SK-N-SH (cell line): ENCODE data around the gene MFAP1. TPM values are rescaled to one million over a fixed set of nuclear protein-coding genes. Genes with fewer than 3 reads are reported as not detected.

Experiments
- CTCF ChIA-PET: fragments of 300-600, 350-600 bp; formaldehyde crosslinking; extraction: SDS; loops from one replicate; lab custom pipeline; 2021; lab: Yijun Ruan, JAX
- POLR2A ChIA-PET: fragments of 350-600 bp; sonication (Branson Sonifier 250); formaldehyde crosslinking; extraction: SDS; loops from one replicate; lab custom pipeline; 2020; ENCODE audit warnings: antibody characterized with exemption, inconsistent platforms; lab: Yijun Ruan, JAX
- DNase-seq: peaks from one replicate; pipeline ENCODE4 v3.0.0; 2012
- H2AFZ ChIP-seq: fragments of 200-600 bp; sonication (generic); 2 replicates; pipeline ENCODE4 v1.8.1; 2016; ENCODE audit warnings: antibody characterized with exemption, mild to moderate bottlenecking, low read depth
- H3F3A ChIP-seq: fragments of 200-600 bp; sonication (generic); replicated peaks from 2 replicates; pipeline ENCODE3; 2016; ENCODE audit warnings: antibody characterized with exemption, mild to moderate bottlenecking; ENCODE audit not compliant: insufficient read depth
- H3K27ac ChIP-seq, 2 experiments: fragments of 200-500 bp in 1 of 2; fragments of 200-600 bp in 1 of 2; sonication (Bioruptor generic) in 1 of 2; sonication (generic), shearing (Covaris generic) in 1 of 2; 2 replicates each; pipeline versions ENCODE4 v1.5.1 to v1.6.1; 2014 to 2016; ENCODE audit warnings: low read depth in 2 of 2, inconsistent platforms in 1 of 2, low read length in 1 of 2, mild to moderate bottlenecking in 1 of 2, mixed read lengths in 1 of 2
- H3K27me3 ChIP-seq: fragments of 200-600 bp; sonication (generic), shearing (Covaris generic); 2 replicates; pipeline ENCODE4 v1.6.1; 2016; ENCODE audit warnings: mixed run types; ENCODE audit not compliant: insufficient read depth
- H3K36me3 ChIP-seq, 2 experiments: fragments of 200-500 bp in 1 of 2; fragments of 200-600 bp in 1 of 2; sonication (Bioruptor generic) in 1 of 2; sonication (generic) in 1 of 2; replicated peaks in 1 of 2; 2 replicates each; pipeline versions ENCODE3 to v1.5.1; 2014 to 2016; ENCODE audit warnings: low read length in 1 of 2, mild to moderate bottlenecking in 1 of 2; ENCODE audit not compliant: insufficient read depth in 2 of 2, control insufficient read depth in 1 of 2
- H3K4me1 ChIP-seq, 2 experiments: fragments of 200-500 bp in 1 of 2; fragments of 200-600 bp in 1 of 2; sonication (Bioruptor generic) in 1 of 2; sonication (generic), shearing (Covaris generic) in 1 of 2; 2 replicates each; pipeline versions ENCODE4 v1.5.1 to v1.6.1; 2014 to 2016; ENCODE audit warnings: low read depth in 1 of 2, low read length in 1 of 2, mixed run types in 1 of 2; ENCODE audit not compliant: insufficient read depth in 2 of 2, control insufficient read depth in 1 of 2
- H3K4me2 ChIP-seq: fragments of 200-600 bp; sonication (generic), shearing (Covaris generic); 2 replicates; pipeline ENCODE4 v1.6.1; 2017; ENCODE audit warnings: mixed run types
- H3K4me3 ChIP-seq, 2 experiments: fragments of 200-500 bp in 1 of 2; fragments of 200-600 bp in 1 of 2; sonication (Bioruptor generic) in 1 of 2; sonication (generic), shearing (Covaris generic) in 1 of 2; 2 replicates each; pipeline versions ENCODE4 v1.5.1 to v1.8.1; 2014 to 2016; ENCODE audit warnings: low read depth in 2 of 2, inconsistent platforms in 1 of 2, low read length in 1 of 2, mild to moderate bottlenecking in 1 of 2, mixed read lengths in 1 of 2, moderate library complexity in 1 of 2
- H3K79me2 ChIP-seq: fragments of 200-600 bp; sonication (generic); 2 replicates; pipeline ENCODE4 v1.8.1; 2017; ENCODE audit warnings: mild to moderate bottlenecking; ENCODE audit not compliant: insufficient read depth
- H3K9ac ChIP-seq: fragments of 200-600 bp; sonication (generic); 2 replicates; pipeline ENCODE4 v1.6.1; 2017; ENCODE audit warnings: mixed run types
- H3K9me2 ChIP-seq: fragments of 200-600 bp; sonication (generic); 2 replicates; pipeline ENCODE4 v1.6.1; 2017; ENCODE audit warnings: mixed run types
- H3K9me3 ChIP-seq: fragments of 200-600 bp; sonication (generic); 2 replicates; pipeline ENCODE4 v1.6.1; 2017; ENCODE audit warnings: mixed run types, mild to moderate bottlenecking, moderate library complexity
- H4K20me1 ChIP-seq: fragments of 200-600 bp; sonication (generic); 2 replicates; pipeline ENCODE4 v1.6.1; 2017; ENCODE audit warnings: mild to moderate bottlenecking, mixed run types; ENCODE audit not compliant: insufficient read depth
- CHD2 ChIP-seq: fragments of 150-350 bp; IDR thresholded peaks from 2 replicates; pipeline ENCODE4 v1.6.1; 2018; ENCODE audit warnings: low read length; ENCODE audit not compliant: partially characterized antibody
- EP300 ChIP-seq, 2 experiments: IDR thresholded peaks; 2 replicates each; pipeline versions ENCODE4 v1.4.0 to v1.6.1; 2012; ENCODE audit warnings: borderline replicate concordance in 1 of 2, low read depth in 1 of 2, low read length in 1 of 2
- EZH2phosphoT487 ChIP-seq: fragments of 200-600 bp; sonication (generic); IDR thresholded peaks from 2 replicates; pipeline ENCODE4 v1.6.1; 2017; ENCODE audit warnings: low read depth, mixed run types, mild to moderate bottlenecking, antibody characterized with exemption, moderate library complexity, borderline replicate concordance
- FOSL2 ChIP-seq: IDR thresholded peaks from 2 replicates; pipeline ENCODE4 v1.4.0; 2012; ENCODE audit warnings: low read depth, mild to moderate bottlenecking, moderate library complexity, borderline replicate concordance
- FOXM1 ChIP-seq: IDR thresholded peaks from 2 replicates; pipeline ENCODE4 v1.4.0; 2012; ENCODE audit warnings: low read depth, mild to moderate bottlenecking
- MXI1 ChIP-seq: IDR thresholded peaks from 2 replicates; pipeline ENCODE4 v1.6.1; 2012; ENCODE audit warnings: mild to moderate bottlenecking, low read depth, low read length, improper control_type of control experiment
- NFIC ChIP-seq: IDR thresholded peaks from 2 replicates; pipeline ENCODE4 v1.4.0; 2012; ENCODE audit warnings: borderline replicate concordance
- POLR2AphosphoS5 ChIP-seq: IDR thresholded peaks from 2 replicates; pipeline ENCODE4 v1.6.1; 2012; ENCODE audit warnings: low read depth, low read length
- RAD21 ChIP-seq: IDR thresholded peaks from 2 replicates; pipeline ENCODE4 v1.6.1; 2012; ENCODE audit warnings: mild to moderate bottlenecking, low read length
- RCOR1 ChIP-seq: fragments of 150-350 bp; IDR thresholded peaks from 2 replicates; pipeline ENCODE4 v1.6.1; 2017; ENCODE audit warnings: antibody characterized with exemption, low read length
- SIN3A ChIP-seq: IDR thresholded peaks from 2 replicates; pipeline ENCODE4 v1.6.1; 2012; ENCODE audit warnings: low read depth, mild to moderate bottlenecking, low read length, moderate library complexity, borderline replicate concordance
- TAF1 ChIP-seq: IDR thresholded peaks from 2 replicates; pipeline ENCODE4 v1.6.1; 2012; ENCODE audit warnings: low read depth, mild to moderate bottlenecking, low read length, moderate library complexity, borderline replicate concordance
- WGBS: methylation state at CpG from one replicate; pipeline ENCODE4 v1.1.6; 2017; ENCODE audit warnings: low lambda C conversion rate; 5-methylcytosine and 5-hydroxymethylcytosine counted together
- polyA plus RNA-seq, 3 experiments: library from polyadenylated mRNA; depleted of rRNA; stranded (reverse); fragments of >200 nt; gene quantifications; 2 replicates each; pipeline ENCODE4 v1.2.3, GENCODE V29; 2012
- TF ChIP-seq, protein P1 (sequence below): fragments of 150-350 bp; IDR thresholded peaks from 2 replicates; pipeline ENCODE4 v1.6.1; 2016; ENCODE audit warnings: mild to moderate bottlenecking, low read depth, low read length
- TF ChIP-seq, protein P2 (sequence below): IDR thresholded peaks from 2 replicates; pipeline ENCODE4 v1.6.1; 2012; ENCODE audit warnings: mild to moderate bottlenecking, low read depth, low read length, moderate library complexity
- TF ChIP-seq, protein P3 (sequence below): IDR thresholded peaks from 2 replicates; pipeline ENCODE4 v1.4.0; 2012; ENCODE audit warnings: low read depth, borderline replicate concordance

The MFAP1 gene
- polyA plus RNA-seq, 1 of the 3 experiments (the other 2 are of a cell fraction), result 16.5 TPM

DNA sequence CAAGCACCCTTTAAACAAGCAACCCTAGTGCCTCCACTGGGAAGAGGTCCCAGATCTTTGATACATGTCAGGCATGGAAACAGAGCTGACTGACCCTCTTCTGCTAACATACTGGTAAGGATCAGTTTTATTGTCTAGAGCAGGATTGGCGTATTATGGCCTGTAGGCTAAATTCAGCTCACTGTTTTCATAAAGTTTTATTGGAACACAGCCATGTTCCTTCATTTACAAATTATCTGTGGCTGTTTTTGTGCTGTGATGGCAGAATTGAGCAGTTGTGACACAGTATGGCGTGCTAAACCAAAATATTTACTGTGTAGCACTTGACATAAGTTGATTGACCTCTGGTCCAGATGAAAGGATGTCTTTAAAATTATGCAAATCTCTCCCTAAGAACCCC is 47.3 kb upstream of the MFAP1 start:
- POLR2A ChIA-PET, result no interaction called here

More for the DNA sequence above, 47.3 kb upstream of the MFAP1 start:
- Histone ChIP-seq H3K4me3 (no peak overlapping the region), H3K27ac (no peak overlapping the region), H3K4me1 (no peaks in the 10 kb centered on the region; a peak in 1 of 4 replicates), H3K36me3 (peaks cover 57 to 70% of the 10 kb centered on the region in 2 experiments), H3K9ac (no peak overlapping the region), H3K9me3 (no peaks in the 10 kb centered on the region), H3F3A (peaks cover 22% of the 10 kb centered on the region), H3K27me3 (no peaks in the 10 kb centered on the region), H3K4me2 (no peak overlapping the region), H3K79me2 (no peaks in the 10 kb centered on the region), H4K20me1 (no peaks in the 10 kb centered on the region), H2AFZ (no peak overlapping the region), H3K9me2 (no peaks in the 10 kb centered on the region)
- CTCF ChIA-PET, result interaction anchor here (0.5 to 3.0 kb wide), 25 partner anchors 11 to 866 kb away, joined by 3 to 27 read pairs (median 5); partner anchors contain the start of gene MFAP1
- 88% methylated on average over 2 of the region's 2 CpGs for WGBS
- no peak for DNase-seq
- TF ChIP-seq FOXM1 (no peak), RAD21 (no peak), POLR2AphosphoS5 (no peak), TAF1 (no peak), MXI1 (no peak), FOSL2 (no peak), RCOR1 (no peak), SIN3A (no peak), EZH2phosphoT487 (no peak), NFIC (no peak), CHD2 (no peak), EP300 (IDR thresholded peaks at IDR 0.05; ENCODE audit: borderline replicate concordance in 1 of 2, low read depth in 1 of 2, low read length in 1 of 2) (no peak)
- TF ChIP-seq, protein P1, sequence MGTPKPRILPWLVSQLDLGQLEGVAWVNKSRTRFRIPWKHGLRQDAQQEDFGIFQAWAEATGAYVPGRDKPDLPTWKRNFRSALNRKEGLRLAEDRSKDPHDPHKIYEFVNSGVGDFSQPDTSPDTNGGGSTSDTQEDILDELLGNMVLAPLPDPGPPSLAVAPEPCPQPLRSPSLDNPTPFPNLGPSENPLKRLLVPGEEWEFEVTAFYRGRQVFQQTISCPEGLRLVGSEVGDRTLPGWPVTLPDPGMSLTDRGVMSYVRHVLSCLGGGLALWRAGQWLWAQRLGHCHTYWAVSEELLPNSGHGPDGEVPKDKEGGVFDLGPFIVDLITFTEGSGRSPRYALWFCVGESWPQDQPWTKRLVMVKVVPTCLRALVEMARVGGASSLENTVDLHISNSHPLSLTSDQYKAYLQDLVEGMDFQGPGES, result no peak
- TF ChIP-seq, protein P2, sequence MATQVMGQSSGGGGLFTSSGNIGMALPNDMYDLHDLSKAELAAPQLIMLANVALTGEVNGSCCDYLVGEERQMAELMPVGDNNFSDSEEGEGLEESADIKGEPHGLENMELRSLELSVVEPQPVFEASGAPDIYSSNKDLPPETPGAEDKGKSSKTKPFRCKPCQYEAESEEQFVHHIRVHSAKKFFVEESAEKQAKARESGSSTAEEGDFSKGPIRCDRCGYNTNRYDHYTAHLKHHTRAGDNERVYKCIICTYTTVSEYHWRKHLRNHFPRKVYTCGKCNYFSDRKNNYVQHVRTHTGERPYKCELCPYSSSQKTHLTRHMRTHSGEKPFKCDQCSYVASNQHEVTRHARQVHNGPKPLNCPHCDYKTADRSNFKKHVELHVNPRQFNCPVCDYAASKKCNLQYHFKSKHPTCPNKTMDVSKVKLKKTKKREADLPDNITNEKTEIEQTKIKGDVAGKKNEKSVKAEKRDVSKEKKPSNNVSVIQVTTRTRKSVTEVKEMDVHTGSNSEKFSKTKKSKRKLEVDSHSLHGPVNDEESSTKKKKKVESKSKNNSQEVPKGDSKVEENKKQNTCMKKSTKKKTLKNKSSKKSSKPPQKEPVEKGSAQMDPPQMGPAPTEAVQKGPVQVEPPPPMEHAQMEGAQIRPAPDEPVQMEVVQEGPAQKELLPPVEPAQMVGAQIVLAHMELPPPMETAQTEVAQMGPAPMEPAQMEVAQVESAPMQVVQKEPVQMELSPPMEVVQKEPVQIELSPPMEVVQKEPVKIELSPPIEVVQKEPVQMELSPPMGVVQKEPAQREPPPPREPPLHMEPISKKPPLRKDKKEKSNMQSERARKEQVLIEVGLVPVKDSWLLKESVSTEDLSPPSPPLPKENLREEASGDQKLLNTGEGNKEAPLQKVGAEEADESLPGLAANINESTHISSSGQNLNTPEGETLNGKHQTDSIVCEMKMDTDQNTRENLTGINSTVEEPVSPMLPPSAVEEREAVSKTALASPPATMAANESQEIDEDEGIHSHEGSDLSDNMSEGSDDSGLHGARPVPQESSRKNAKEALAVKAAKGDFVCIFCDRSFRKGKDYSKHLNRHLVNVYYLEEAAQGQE, result no peak
- TF ChIP-seq, protein P3, sequence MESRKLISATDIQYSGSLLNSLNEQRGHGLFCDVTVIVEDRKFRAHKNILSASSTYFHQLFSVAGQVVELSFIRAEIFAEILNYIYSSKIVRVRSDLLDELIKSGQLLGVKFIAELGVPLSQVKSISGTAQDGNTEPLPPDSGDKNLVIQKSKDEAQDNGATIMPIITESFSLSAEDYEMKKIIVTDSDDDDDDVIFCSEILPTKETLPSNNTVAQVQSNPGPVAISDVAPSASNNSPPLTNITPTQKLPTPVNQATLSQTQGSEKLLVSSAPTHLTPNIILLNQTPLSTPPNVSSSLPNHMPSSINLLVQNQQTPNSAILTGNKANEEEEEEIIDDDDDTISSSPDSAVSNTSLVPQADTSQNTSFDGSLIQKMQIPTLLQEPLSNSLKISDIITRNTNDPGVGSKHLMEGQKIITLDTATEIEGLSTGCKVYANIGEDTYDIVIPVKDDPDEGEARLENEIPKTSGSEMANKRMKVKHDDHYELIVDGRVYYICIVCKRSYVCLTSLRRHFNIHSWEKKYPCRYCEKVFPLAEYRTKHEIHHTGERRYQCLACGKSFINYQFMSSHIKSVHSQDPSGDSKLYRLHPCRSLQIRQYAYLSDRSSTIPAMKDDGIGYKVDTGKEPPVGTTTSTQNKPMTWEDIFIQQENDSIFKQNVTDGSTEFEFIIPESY, result no peak
